ENCODE measurements around the gene HK2.

HK2 gene

GRCh38 chr2:74878551-74878950, 44.6 kb downstream of the HK2 start:
- Histone ChIP-seq H3K27me3 (ENCODE audit: control insufficient read depth, insufficient read depth, low read length) (no peaks in the 10 kb centered on the region), H3K9me3 (ENCODE audit: control insufficient read depth, insufficient read depth, low read length) (no peaks in the 10 kb centered on the region), H3K4me3 (ENCODE audit: low read length) (no peak overlapping the region), H3K27ac (ENCODE audit: low read length) (no peak overlapping the region), H3K4me1 (ENCODE audit: control insufficient read depth, insufficient read depth, low read length) (no peaks in the 10 kb centered on the region), H3K36me3 (ENCODE audit: control insufficient read depth, insufficient read depth, low read length) (peaks cover 61% of the 10 kb centered on the region)
- WGBS (ENCODE audit: insufficient coverage, insufficient read length) = no CpG with 5 or more reads among the region's 20 CpGs
- no peak for DNase-seq (ENCODE audit: low read depth, low spot score)

DNA sequence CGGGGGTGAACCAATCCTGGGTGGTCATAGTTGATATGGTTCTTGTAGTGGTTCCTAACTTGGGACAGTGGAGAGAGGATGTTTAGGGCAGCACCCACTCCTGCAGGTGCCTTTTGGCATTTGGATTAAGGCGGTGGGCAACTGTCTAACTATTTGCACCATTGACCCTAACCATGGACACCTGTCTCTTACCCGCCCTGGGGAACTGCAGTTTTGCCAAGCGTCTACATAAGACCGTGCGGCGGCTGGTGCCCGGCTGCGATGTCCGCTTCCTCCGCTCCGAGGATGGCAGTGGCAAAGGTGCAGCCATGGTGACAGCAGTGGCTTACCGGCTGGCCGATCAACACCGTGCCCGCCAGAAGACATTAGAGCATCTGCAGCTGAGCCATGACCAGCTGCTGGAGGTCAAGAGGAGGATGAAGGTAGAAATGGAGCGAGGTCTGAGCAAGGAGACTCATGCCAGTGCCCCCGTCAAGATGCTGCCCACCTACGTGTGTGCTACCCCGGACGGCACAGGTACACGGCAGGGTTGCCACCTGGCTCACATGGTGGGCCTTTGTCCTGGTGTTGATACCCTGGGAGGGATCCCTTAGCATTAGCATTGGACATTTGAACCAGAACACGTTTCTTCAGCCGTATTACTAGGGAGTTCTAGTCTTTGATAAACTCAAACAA, 46.3 kb downstream of the HK2 start:
- H3K36me3 ChIP-seq (ENCODE audit: control insufficient read depth, insufficient read depth, low read length) = peaks cover 56% of the 10 kb centered on the region
- no peaks in the 10 kb centered on the region for H3K9me3 ChIP-seq (ENCODE audit: control insufficient read depth, insufficient read depth, low read length)
- no peak overlapping the region for H3K4me3 ChIP-seq (ENCODE audit: low read length)
- H3K4me1 ChIP-seq (ENCODE audit: control insufficient read depth, insufficient read depth, low read length) = no peaks in the 10 kb centered on the region
- WGBS (ENCODE audit: insufficient coverage, insufficient read length) = no CpG with 5 or more reads among the region's 24 CpGs
- H3K27ac ChIP-seq (ENCODE audit: low read length) = no peak overlapping the region
- no peak for DNase-seq (ENCODE audit: low read depth, low spot score)
- H3K27me3 ChIP-seq (ENCODE audit: control insufficient read depth, insufficient read depth, low read length) = no peaks in the 10 kb centered on the region

DNA sequence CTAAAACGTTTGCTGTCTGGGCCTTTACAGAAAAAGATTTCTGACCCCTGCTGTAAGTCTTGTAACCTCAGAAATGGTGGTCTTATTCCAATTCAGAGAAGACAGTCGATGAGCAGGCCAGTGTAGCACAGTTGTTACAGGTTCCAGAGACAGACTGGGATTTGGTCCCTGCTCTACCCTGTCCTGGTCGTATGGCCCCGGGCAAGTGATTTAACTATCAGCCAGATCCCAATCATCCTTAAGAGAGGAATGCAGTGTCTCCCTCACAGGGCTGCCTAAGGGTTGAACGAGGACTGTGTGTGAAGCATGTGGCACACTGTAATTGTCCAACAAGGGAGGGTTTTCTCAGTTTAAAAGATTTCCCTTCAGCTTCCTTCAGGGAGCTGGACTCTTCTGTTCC, 47.2 kb downstream of the HK2 start:
- H3K9me3 ChIP-seq (ENCODE audit: control insufficient read depth, insufficient read depth, low read length) = no peaks in the 10 kb centered on the region
- no peak for DNase-seq (ENCODE audit: low read depth, low spot score)
- no CpG with 5 or more reads among the region's 5 CpGs for WGBS (ENCODE audit: insufficient coverage, insufficient read length)
- no peak overlapping the region for H3K27ac ChIP-seq (ENCODE audit: low read length)
- H3K4me3 ChIP-seq (ENCODE audit: low read length) = no peak overlapping the region
- no peaks in the 10 kb centered on the region for H3K27me3 ChIP-seq (ENCODE audit: control insufficient read depth, insufficient read depth, low read length)
- peaks cover 60% of the 10 kb centered on the region for H3K36me3 ChIP-seq (ENCODE audit: control insufficient read depth, insufficient read depth, low read length)
- H3K4me1 ChIP-seq (ENCODE audit: control insufficient read depth, insufficient read depth, low read length) = no peaks in the 10 kb centered on the region

DNA sequence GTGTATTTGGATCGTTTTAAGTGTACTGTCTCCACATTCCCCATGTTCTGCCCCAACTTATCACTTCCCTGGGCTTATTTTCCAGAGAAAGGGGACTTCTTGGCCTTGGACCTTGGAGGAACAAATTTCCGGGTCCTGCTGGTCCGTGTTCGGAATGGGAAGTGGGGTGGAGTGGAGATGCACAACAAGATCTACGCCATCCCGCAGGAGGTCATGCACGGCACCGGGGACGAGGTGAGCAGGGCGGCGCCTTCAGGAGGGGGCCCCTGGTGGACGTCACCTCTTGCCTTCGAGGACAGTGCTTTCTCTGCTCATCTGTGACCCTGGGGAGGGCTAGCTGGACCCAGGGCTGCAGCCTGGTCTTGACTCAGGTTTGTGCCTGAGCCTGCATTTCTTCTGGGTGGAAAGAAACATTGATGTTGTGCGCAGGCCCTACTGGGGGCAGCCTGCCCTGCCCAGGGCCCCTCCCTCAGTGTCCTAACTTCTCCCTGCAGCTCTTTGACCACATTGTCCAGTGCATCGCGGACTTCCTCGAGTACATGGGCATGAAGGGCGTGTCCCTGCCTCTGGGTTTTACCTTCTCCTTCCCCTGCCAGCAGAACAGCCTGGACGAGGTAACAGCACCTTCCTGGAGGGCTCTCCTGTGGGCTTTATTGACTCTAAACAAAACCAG, 47.8 kb downstream of the HK2 start:
- no peaks in the 10 kb centered on the region for H3K27me3 ChIP-seq (ENCODE audit: control insufficient read depth, insufficient read depth, low read length)
- DNase-seq (ENCODE audit: low read depth, low spot score) = no peak
- H3K4me1 ChIP-seq (ENCODE audit: control insufficient read depth, insufficient read depth, low read length) = no peaks in the 10 kb centered on the region
- no CpG with 5 or more reads among the region's 19 CpGs for WGBS (ENCODE audit: insufficient coverage, insufficient read length)
- H3K36me3 ChIP-seq (ENCODE audit: control insufficient read depth, insufficient read depth, low read length) = peaks cover 64% of the 10 kb centered on the region
- no peaks in the 10 kb centered on the region for H3K9me3 ChIP-seq (ENCODE audit: control insufficient read depth, insufficient read depth, low read length)
- H3K27ac ChIP-seq (ENCODE audit: low read length) = no peak overlapping the region
- H3K4me3 ChIP-seq (ENCODE audit: low read length) = no peak overlapping the region

GRCh38 chr2:74882299-74882687, 48.4 kb downstream of the HK2 start:
- no peak overlapping the region for H3K27ac ChIP-seq (ENCODE audit: low read length)
- no peak for DNase-seq (ENCODE audit: low read depth, low spot score)
- no peaks in the 10 kb centered on the region for H3K4me1 ChIP-seq (ENCODE audit: control insufficient read depth, insufficient read depth, low read length)
- H3K4me3 ChIP-seq (ENCODE audit: low read length) = no peak overlapping the region
- H3K9me3 ChIP-seq (ENCODE audit: control insufficient read depth, insufficient read depth, low read length) = no peaks in the 10 kb centered on the region
- WGBS (ENCODE audit: insufficient coverage, insufficient read length) = no CpG with 5 or more reads among the region's 4 CpGs
- H3K36me3 ChIP-seq (ENCODE audit: control insufficient read depth, insufficient read depth, low read length) = peaks cover 64% of the 10 kb centered on the region
- H3K27me3 ChIP-seq (ENCODE audit: control insufficient read depth, insufficient read depth, low read length) = no peaks in the 10 kb centered on the region

GRCh38 chr2:74883011-74883410, 49.1 kb downstream of the HK2 start:
- WGBS (ENCODE audit: insufficient coverage, insufficient read length) = no CpG with 5 or more reads among the region's 6 CpGs
- DNase-seq (ENCODE audit: low read depth, low spot score) = no peak
- Histone ChIP-seq H3K36me3 (ENCODE audit: control insufficient read depth, insufficient read depth, low read length) (peaks cover 65% of the 10 kb centered on the region), H3K4me3 (ENCODE audit: low read length) (no peak overlapping the region), H3K27me3 (ENCODE audit: control insufficient read depth, insufficient read depth, low read length) (no peaks in the 10 kb centered on the region), H3K4me1 (ENCODE audit: control insufficient read depth, insufficient read depth, low read length) (no peaks in the 10 kb centered on the region), H3K27ac (ENCODE audit: low read length) (no peak overlapping the region), H3K9me3 (ENCODE audit: control insufficient read depth, insufficient read depth, low read length) (no peaks in the 10 kb centered on the region)

- no peak overlapping the region for H3K4me3 ChIP-seq (ENCODE audit: low read length)
- H3K27ac ChIP-seq (ENCODE audit: low read length) = no peak overlapping the region
- no peaks in the 10 kb centered on the region for H3K9me3 ChIP-seq (ENCODE audit: control insufficient read depth, insufficient read depth, low read length)
- no peaks in the 10 kb centered on the region for H3K4me1 ChIP-seq (ENCODE audit: control insufficient read depth, insufficient read depth, low read length)
- DNase-seq (ENCODE audit: low read depth, low spot score) = no peak
- peaks cover 64% of the 10 kb centered on the region for H3K36me3 ChIP-seq (ENCODE audit: control insufficient read depth, insufficient read depth, low read length)
- WGBS (ENCODE audit: insufficient coverage, insufficient read length) = no CpG with 5 or more reads among the region's 5 CpGs
- H3K27me3 ChIP-seq (ENCODE audit: control insufficient read depth, insufficient read depth, low read length) = no peaks in the 10 kb centered on the region
Measured at GRCh38 chr2:74884118-74884762, 50.3 kb downstream of the HK2 start.

GRCh38 chr2:74884866-74885265, 50.9 kb downstream of the HK2 start:
- H3K27ac ChIP-seq (ENCODE audit: low read length) = no peak overlapping the region
- no CpG with 5 or more reads among the region's 5 CpGs for WGBS (ENCODE audit: insufficient coverage, insufficient read length)
- no peaks in the 10 kb centered on the region for H3K4me1 ChIP-seq (ENCODE audit: control insufficient read depth, insufficient read depth, low read length)
- no peaks in the 10 kb centered on the region for H3K27me3 ChIP-seq (ENCODE audit: control insufficient read depth, insufficient read depth, low read length)
- H3K9me3 ChIP-seq (ENCODE audit: control insufficient read depth, insufficient read depth, low read length) = no peaks in the 10 kb centered on the region
- no peak overlapping the region for H3K4me3 ChIP-seq (ENCODE audit: low read length)
- no peak for DNase-seq (ENCODE audit: low read depth, low spot score)
- H3K36me3 ChIP-seq (ENCODE audit: control insufficient read depth, insufficient read depth, low read length) = peaks cover 61% of the 10 kb centered on the region

GRCh38 chr2:74886251-74886650, 52.3 kb downstream of the HK2 start:
- H3K27me3 ChIP-seq (ENCODE audit: control insufficient read depth, insufficient read depth, low read length) = no peaks in the 10 kb centered on the region
- H3K27ac ChIP-seq (ENCODE audit: low read length) = no peak overlapping the region
- H3K36me3 ChIP-seq (ENCODE audit: control insufficient read depth, insufficient read depth, low read length) = peaks cover 57% of the 10 kb centered on the region
- H3K9me3 ChIP-seq (ENCODE audit: control insufficient read depth, insufficient read depth, low read length) = no peaks in the 10 kb centered on the region
- no peaks in the 10 kb centered on the region for H3K4me1 ChIP-seq (ENCODE audit: control insufficient read depth, insufficient read depth, low read length)
- DNase-seq (ENCODE audit: low read depth, low spot score) = no peak
- H3K4me3 ChIP-seq (ENCODE audit: low read length) = no peak overlapping the region
- no CpG with 5 or more reads among the region's 8 CpGs for WGBS (ENCODE audit: insufficient coverage, insufficient read length)

DNA sequence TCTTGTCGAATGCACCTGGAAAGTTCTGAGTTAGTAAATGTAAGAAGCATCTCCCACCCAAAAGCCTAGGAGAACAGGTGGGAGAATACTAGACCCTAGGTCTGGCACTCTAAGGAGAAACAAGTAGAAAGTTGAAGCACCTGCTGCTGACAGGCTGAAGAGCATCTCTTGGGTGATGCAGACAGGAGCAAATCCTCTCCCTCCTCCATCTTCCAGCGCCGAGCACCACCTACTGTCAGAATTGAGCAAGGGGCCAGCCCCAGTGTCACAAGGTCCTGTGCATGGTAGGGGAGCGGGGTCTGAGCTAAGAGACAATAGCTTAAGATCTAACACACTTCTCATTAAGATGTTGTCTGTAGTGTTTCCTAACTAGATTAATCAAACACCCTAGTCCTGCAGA, 52.9 kb downstream of the HK2 start:
- Histone ChIP-seq H3K36me3 (ENCODE audit: control insufficient read depth, insufficient read depth, low read length) (peaks cover 55% of the 10 kb centered on the region), H3K27me3 (ENCODE audit: control insufficient read depth, insufficient read depth, low read length) (no peaks in the 10 kb centered on the region), H3K9me3 (ENCODE audit: control insufficient read depth, insufficient read depth, low read length) (no peaks in the 10 kb centered on the region), H3K4me1 (ENCODE audit: control insufficient read depth, insufficient read depth, low read length) (no peaks in the 10 kb centered on the region), H3K4me3 (ENCODE audit: low read length) (no peak overlapping the region), H3K27ac (ENCODE audit: low read length) (no peak overlapping the region)
- DNase-seq (ENCODE audit: low read depth, low spot score) = no peak
- whole genome bisulfite sequencing (ENCODE audit: insufficient coverage, insufficient read length) = no CpG with 5 or more reads among the region's 4 CpGs

Measured in iPS DF 6.9 (cell line).